SU-DHL-6 (cell line): Measurements from ENCODE around the gene UPF2.

ENCODE experiments used
- CTCF ChIP-seq: fragments of 200-600 bp; sonication (generic); IDR thresholded peaks from one replicate; pipeline ENCODE4 v1.5.1; 2017; ENCODE audit warnings: antibody characterized with exemption, mild to moderate bottlenecking, low read length, moderate library complexity; ENCODE audit not compliant: insufficient read depth, poor library complexity, severe bottlenecking
- EZH2phosphoT487 ChIP-seq: fragments of 200-600 bp; sonication (generic), shearing (Covaris generic); conservative IDR thresholded peaks from 2 replicates; pipeline ENCODE4 v1.6.1; 2018; ENCODE audit warnings: mild to moderate bottlenecking, antibody characterized with exemption, low read length, moderate library complexity, mixed read lengths

DNA sequence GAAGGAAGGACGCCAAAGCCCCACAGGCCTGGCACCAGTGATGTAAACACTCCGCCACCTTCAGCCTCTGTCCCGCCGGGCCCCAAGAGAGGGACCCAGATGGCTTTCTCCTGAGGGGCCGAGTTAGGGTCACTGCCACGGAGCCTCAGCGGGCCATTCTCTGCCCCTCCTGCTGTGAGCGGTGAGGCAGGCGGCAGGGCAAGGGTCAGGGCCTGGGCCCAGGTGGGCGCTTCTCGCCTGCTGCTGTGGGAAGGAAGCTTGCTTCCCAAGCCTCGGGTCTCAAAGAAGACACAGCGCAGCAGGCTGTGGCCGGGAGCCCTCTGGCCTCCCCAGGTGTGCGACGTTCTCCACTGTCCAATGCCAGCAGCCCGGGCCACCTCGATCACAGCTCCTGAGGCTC, 134.7 kb downstream of the UPF2 start:
- TF ChIP-seq CTCF (no peak), EZH2phosphoT487 (no peak)
